IMR-90 (cell line): Measurements from ENCODE around the gene RHOD.

Experiments
- CEBPB ChIP-seq: IDR thresholded peaks from 2 replicates; pipeline ENCODE4 v1.6.1; 2012; ENCODE audit warnings: low read depth, low read length, improper control_type of control experiment
- CTCF ChIP-seq: conservative IDR thresholded peaks from 2 replicates; pipeline ENCODE4 v1.5.1; 2012; ENCODE audit warnings: mild to moderate bottlenecking, low read depth, low read length, improper control_type of control experiment
- ELK1 ChIP-seq: fragments of 150-350 bp; IDR thresholded peaks from 2 replicates; pipeline ENCODE4 v1.6.1; 2016; ENCODE audit warnings: low read depth, mild to moderate bottlenecking, low read length, moderate library complexity, borderline replicate concordance
- RAD21 ChIP-seq: IDR thresholded peaks from 2 replicates; pipeline ENCODE4 v1.6.1; 2012; ENCODE audit warnings: low read length, improper control_type of control experiment
- RFX5 ChIP-seq: IDR thresholded peaks from 2 replicates; pipeline ENCODE4 v1.8.0; 2012; ENCODE audit warnings: low read depth, mild to moderate bottlenecking, low read length, moderate library complexity
- USF2 ChIP-seq: fragments of 150-350 bp; IDR thresholded peaks from 2 replicates; pipeline ENCODE4 v1.6.1; 2017; ENCODE audit warnings: mild to moderate bottlenecking, antibody characterized with exemption, low read length, low read depth

- TF ChIP-seq RAD21 (no peak; the same call in 1 of the 2 replicates), CTCF (no peak), ELK1 (no peak), USF2 (no peak), CEBPB (no peak), RFX5 (no peak)
Observed at GRCh38 chr11:67054346-67054835, 2.3 kb upstream of the RHOD start.
